HG02623 (cell line): ENCODE measurements around the gene SLC6A1.

ENCODE experiments used
- ATAC-seq: cut with Tn5 transposase; IDR thresholded peaks from one replicate; pipeline ENCODE4 v1.9.1; 2021; ENCODE audit warnings: moderate library complexity; ENCODE audit not compliant: unreplicated experiment

SLC6A1 gene

GRCh38 chr3:10992943-10993728 is 588 bp downstream of the SLC6A1 start:
- ATAC-seq: no peak

GRCh38 chr3:10993729-10994065 is 1.1 kb downstream of the SLC6A1 start:
- no peak for ATAC-seq

GRCh38 chr3:10994306-10994705 is 1.8 kb downstream of the SLC6A1 start:
- ATAC-seq: no peak

GRCh38 chr3:10995871-10996270 is 3.3 kb downstream of the SLC6A1 start:
- ATAC-seq: no peak

GRCh38 chr3:10996345-10997013 is 3.9 kb downstream of the SLC6A1 start:
- no peak for ATAC-seq

GRCh38 chr3:10997196-10997595 is 4.6 kb downstream of the SLC6A1 start:
- ATAC-seq: no peak

GRCh38 chr3:10998542-10998941 is 6.0 kb downstream of the SLC6A1 start:
- no peak for ATAC-seq

GRCh38 chr3:10999221-11000107 is 6.9 kb downstream of the SLC6A1 start:
- ATAC-seq: no peak

- ATAC-seq: no peak
Measured at GRCh38 chr3:11000528-11000927, 8.0 kb downstream of the SLC6A1 start.

- no peak for ATAC-seq
Measured at GRCh38 chr3:11001020-11001657, 8.6 kb downstream of the SLC6A1 start.

GRCh38 chr3:11001658-11002021 is 9.1 kb downstream of the SLC6A1 start:
- no peak for ATAC-seq

- no peak for ATAC-seq
Measured at GRCh38 chr3:11002371-11002807, 9.8 kb downstream of the SLC6A1 start.

GRCh38 chr3:11004563-11004962 is 12.0 kb downstream of the SLC6A1 start:
- ATAC-seq: no peak

GRCh38 chr3:11005686-11006256 is 13.2 kb downstream of the SLC6A1 start:
- no peak for ATAC-seq

- ATAC-seq: no peak
Measured at GRCh38 chr3:11006986-11007933, 14.7 kb downstream of the SLC6A1 start.

- ATAC-seq: no peak
Measured at GRCh38 chr3:11009898-11010297, 17.4 kb downstream of the SLC6A1 start.

GRCh38 chr3:11010426-11011165 is 18.0 kb downstream of the SLC6A1 start:
- ATAC-seq: no peak

GRCh38 chr3:11014253-11014652 is 21.7 kb downstream of the SLC6A1 start:
- no peak for ATAC-seq

GRCh38 chr3:11014752-11015151 is 22.2 kb downstream of the SLC6A1 start:
- no peak for ATAC-seq
